ENCODE measurements around the gene KCNMA1.

KCNMA1 gene

GRCh38 chr10:76902949-76903348, 734.7 kb downstream of the KCNMA1 start:
- DNase-seq (ENCODE audit: low read depth in 2 of 2): no peak

- DNase-seq (ENCODE audit: low read depth in 2 of 2): no peak
Measured at GRCh38 chr10:76901701-76902100, 735.9 kb downstream of the KCNMA1 start.

DNA sequence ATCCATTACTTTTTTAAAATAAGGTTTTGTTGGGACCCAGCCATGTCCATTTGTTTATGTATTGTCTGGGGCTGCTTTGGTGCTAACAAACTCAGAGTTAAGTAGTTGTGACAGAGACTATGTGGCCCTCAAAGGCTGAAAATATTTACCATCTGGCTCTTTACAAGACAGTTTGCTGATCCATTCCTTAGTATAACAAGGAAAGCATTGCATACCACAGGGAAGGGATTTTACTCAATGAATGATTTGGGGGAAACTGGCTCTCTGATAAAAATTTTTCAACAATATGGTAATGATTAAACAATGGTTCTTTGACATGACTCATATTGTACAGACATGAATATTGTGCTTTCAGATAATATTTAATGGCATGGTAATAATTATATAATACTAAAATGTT, 738.1 kb downstream of the KCNMA1 start:
- DNase-seq (ENCODE audit: low read depth in 2 of 2): no peak

- DNase-seq (ENCODE audit: low read depth in 2 of 2): no peak
Measured at GRCh38 chr10:76892766-76893479, 744.7 kb downstream of the KCNMA1 start.

DNA sequence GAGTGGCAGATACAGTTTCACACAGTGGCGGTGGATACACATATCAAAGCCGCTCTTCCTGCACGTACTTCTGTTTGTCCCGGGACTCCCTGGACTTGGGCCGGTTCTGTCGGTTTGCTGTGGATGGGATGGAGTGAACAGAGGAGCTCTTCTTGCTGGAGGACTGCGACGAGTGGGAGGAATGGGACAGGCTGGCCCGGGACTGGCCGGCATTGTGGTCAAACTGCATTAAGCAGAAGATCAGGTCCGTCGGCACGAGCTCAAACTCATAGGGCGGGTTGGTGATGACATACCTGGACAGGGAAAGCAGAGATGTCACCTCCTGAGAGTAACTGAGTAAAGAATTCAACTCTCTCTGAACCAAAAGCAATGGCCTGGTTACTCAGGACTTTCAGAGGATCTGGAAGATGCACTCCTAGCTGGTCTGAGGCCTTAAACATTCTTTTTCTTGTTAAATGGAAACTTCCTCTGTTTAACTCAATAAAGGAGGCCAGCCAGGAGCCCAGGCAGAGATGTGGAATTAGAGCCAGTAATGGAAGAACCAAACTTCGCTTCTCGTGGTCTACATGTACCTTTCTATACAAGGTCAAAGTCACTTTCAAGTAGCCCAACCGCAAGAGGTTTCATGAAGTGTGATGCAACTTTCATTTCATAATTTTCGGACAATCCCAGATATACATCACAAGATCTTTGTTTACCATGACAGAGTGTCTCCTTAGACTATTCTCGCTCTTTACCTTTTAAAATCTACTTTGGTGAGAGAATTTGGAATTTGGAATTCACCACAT, 750.2 kb downstream of the KCNMA1 start:
- no peak for DNase-seq (ENCODE audit: low read depth in 2 of 2)

DNA sequence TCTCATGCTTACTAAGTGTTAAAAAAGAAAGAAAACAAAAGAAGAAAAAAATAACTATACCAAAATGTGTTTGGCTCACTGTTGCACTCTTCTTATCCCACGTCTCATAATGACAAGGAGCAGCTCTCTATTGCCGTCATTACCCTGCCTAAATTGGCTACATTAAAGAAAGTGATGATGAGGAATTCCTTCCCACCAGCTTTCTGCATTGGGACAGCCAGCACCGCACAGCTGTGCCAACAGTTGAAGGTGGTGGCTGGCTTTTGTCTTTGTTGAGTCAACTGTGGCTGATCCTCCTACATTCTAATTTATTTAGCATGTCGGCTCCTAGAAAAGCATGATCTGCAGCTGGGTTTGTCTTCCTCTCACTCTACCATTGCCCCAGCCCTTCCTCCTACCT, 751.8 kb downstream of the KCNMA1 start:
- DNase-seq (ENCODE audit: low read depth in 2 of 2): no peak

DNA sequence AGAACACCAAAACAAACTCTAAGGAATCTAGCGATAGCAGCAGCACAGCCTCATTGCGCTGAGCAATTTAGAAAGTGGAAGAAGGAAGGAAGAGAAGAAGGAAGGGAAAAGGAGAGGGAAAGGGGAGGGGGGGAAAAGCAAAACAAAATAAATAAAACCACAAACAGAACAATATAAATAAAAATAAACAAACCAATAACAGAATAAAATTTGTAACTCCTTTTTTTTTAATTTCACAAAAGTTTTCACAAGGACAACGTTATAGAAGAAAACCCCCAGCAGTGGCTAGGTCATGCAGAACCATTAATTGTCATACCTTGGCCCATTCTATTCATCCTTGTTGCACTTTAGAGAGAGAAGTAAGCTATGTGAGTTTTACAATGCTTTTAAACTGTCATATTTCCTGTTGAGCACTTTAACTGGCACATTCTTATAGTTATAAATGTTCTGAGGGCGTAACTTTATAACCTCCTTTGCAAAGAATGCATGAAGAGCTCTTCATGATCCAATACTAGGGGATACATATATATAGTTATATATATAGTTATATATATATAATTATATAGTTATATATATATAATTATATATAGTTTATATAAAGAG, 752.8 kb downstream of the KCNMA1 start:
- no peak for DNase-seq (ENCODE audit: low read depth in 2 of 2)

DNA sequence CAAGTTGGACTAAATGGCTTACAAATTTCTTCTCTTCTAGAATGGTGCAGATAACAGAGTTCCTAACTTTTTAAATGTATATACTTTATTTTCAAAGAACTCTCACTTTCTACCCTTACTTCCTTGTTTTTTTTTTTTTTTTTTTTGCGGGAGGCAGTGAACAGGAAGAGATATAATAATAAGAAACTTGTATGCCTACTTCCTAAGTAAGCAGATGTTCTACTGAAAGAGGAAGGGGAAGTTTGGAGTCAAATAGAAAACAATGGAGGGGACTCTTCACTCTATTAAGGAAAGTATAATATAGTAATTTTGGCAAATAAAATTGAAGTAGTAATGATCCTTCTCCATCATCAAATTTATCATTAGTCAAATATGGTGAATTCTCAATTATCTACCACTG, 754.0 kb downstream of the KCNMA1 start:
- DNase-seq (ENCODE audit: low read depth in 2 of 2): no peak

GRCh38 chr10:76882796-76883195, 754.8 kb downstream of the KCNMA1 start:
- no peak for DNase-seq (ENCODE audit: low read depth in 2 of 2)

- DNase-seq (ENCODE audit: low read depth in 2 of 2): no peak
Measured at GRCh38 chr10:76882245-76882644, 755.4 kb downstream of the KCNMA1 start.

GRCh38 chr10:76881477-76882220, 756.0 kb downstream of the KCNMA1 start:
- no peak for DNase-seq (ENCODE audit: low read depth in 2 of 2)

DNA sequence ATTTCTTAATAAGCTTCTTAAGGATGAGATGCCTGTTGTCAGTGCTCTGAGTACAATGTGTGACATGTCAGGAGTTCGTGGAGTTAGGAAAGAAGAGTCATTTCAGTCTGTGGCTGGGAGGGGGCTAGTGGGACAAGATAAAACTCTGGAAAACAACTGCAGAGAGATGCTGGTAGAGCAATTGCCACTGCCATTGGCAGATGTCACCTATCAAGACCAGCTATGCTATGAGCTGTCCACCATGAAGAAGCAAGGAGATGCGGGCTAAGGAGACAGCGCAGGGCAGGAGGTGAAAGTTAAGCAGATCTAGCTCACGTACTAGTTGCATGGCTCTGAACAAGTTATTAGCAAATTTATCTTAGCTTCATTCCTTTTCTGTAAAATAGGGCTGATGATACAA, 756.7 kb downstream of the KCNMA1 start:
- no peak for DNase-seq (ENCODE audit: low read depth in 2 of 2)

DNA sequence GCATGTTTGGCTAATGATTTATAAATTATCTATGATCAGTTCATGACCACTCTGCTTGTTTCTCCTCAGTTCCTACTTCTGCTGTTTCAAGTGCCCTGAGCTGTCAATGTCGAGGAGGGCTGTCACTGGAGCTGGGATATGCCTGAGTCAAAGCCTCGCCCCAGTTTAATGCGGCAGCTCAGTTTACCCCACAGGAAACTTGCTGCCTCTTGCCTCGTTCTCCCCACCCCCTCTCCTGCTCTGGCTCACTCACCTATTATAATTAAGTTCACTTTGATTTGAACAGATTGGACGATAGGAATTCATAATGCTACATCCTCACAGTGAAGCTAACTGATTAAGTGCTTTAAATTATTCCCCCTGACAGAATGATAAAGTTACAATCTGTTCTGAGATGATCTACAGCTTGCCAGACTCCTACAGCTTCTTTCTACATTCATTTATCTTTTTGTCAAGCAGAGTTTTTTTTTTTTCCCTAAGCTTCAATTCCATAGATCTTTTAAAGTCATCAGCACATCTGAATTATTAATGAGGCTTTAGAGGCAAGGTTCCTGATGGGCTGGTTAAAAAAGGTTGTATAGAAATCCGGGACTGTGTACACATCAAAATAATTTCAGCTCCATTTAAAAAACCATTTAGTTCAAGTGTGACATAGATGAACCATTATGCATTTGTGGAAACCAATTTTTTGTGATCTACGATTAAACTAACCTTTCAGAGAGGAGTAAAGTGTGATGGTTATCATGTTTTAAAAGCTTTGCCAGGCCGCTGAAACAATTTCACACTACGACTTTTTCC, 758.3 kb downstream of the KCNMA1 start:
- no peak for DNase-seq (ENCODE audit: low read depth in 2 of 2)

DNA sequence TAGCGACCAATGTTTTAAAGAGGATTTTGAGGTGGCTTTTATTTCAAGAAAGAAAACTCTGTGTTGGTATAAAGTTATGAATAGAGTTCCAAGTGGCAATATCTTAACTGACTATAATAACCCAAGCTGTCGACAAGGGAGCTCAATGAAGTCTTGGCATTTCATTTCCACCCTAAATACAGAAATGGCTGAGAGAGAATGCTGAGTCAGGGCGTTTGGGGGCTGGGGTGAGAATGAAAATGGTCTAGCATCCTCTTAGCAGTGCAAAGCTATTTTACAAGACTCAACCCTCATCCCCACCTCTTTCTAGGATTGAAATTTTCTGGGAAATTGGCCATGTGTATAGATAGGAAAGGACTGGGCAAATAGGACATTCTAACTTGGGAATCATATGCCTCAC, 759.1 kb downstream of the KCNMA1 start:
- DNase-seq (ENCODE audit: low read depth in 2 of 2): no peak

GRCh38 chr10:76874896-76875295, 762.7 kb downstream of the KCNMA1 start:
- no peak for DNase-seq (ENCODE audit: low read depth in 2 of 2)

- DNase-seq (ENCODE audit: low read depth in 2 of 2): no peak
Measured at GRCh38 chr10:76874176-76874575, 763.4 kb downstream of the KCNMA1 start.

DNA sequence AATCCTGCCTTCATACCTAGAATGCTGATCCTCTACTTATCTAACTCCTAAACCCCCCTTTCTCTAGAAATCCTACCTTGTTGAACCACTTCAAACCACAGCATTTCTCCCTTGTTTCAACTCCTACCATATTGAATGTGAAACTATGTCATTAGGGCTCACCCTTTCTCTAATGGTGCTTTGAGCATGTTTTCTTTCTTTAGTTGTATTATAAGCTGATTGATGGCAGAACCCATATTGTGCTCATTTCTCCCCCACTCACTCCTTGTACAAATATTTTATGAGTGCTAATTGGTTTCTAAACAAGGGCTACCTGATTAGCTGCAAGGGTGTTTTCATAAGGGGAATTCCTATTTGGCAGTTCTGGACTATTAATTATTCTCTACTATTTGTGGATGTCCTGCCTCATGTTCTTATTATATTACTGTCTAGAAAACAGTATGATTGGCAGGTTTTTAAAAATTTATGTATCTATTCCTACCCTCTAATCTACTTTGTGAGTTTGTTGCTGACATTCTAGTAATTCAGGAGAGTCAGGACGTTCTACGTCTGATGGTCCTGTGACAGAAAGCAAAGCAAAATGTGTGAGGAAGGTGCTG, 765.8 kb downstream of the KCNMA1 start:
- no peak for DNase-seq (ENCODE audit: low read depth in 2 of 2)

DNA sequence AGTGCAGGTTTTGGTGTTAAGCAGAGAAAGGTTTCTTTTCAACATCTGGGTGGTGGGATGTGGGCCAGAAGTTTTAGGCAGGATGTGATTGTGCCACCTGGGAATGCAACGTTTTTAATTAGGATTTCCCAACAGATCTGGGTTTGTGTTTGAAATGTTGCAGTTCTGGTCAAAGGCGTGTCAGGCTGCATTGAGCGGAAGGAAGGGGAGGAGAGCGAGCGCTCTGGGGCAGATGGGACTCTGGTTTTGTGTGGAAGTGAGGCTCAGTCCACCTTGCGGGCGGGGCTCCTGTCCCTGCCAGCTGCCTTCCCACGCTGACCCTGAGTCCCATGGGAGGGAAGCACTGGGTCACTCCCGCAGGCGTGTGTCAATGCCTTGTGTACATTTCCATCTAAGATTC, 767.7 kb downstream of the KCNMA1 start:
- no peak for DNase-seq (ENCODE audit: low read depth in 2 of 2)

DNA sequence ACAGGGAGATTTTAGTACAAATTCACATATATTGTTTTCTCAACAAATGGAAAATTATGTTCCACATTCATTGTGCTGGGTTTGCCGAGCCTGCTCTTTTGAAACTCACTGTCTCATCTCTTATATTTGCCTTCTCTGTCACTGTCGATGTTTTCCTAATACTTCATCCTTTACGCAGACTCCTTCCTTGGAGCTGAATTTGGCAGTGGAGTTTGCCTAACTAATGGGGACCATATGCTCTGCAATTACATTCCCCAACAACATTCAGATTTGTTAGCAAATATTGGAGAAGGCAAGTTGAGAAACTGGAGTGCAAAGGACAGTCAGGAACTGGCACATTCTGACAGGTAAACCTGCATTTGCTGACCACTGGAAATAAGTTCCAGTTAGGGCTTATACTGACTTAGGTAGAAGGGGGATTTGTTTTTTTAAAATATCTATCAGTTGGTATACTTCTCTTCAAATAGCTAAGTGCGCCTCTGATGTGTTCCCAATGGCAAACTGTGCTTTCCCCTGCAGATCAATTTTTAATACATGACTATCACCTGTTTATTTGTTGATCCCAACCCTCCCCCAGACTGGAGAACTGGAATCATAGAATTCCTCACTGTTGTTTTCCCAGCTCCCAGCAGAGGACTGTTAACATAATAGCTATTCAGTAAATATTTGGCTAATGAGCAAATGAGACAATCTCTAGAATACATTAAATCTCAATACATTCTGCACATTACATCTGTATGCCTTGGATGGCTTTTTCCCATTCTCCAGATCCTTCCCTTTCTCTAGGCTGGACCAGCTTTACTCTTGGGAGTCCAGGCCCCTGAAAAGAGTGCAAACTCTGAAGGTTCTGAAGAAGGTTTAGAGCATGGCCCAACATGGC, 769.3 kb downstream of the KCNMA1 start:
- DNase-seq (ENCODE audit: low read depth in 2 of 2): no peak

All from stimulated activated CD4-positive, alpha-beta T cell treated with anti-CD3 and anti-CD28 coated beads, Interleukin-1b, Interleukin-23, amount 100 ng/mL, for 1 hour (primary cell).